NCI-H526 treated with DMSO at 0.1 percent for 48 hours (cell line): Measurements from ENCODE around the gene TNP2.

Experiments
- DNase-seq: peaks from one replicate; lab custom pipeline; 2025; lab: John Stamatoyannopoulos, UW

TNP2 gene

DNA sequence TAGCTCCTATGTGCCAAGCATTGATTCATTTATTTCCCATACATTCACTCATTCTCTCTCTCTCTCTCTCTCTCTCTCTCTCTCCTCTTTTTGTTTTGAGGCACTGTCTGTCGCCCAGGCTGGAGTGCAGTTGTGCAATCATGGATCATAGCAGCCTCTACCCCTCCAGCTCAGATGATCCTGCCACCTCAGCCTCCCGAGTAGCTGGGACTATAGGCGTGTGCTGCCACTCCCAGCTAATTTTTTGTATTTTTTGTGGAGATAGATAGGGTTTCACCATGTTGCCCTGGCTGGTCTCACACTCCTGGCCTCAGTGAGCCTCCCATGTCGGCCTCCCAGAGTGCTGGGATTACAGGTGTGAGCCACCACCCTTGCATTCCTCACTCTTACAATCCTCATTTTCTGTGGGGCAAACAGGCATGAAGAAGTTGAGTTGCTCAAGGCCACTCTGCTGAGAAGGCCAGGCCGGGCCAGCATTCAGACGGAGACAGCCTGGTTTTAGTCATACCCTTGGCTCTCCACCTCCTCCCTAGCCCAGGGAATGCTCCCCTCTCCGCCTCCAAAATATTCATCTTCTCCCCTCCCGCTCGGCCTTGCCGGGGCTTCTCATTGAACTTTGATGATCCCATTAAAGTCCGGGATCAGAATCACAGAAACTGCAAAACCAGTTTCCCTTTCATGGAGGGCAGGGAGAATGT, 7.9 kb upstream of the TNP2 start:
- DNase-seq = no peak

DNA sequence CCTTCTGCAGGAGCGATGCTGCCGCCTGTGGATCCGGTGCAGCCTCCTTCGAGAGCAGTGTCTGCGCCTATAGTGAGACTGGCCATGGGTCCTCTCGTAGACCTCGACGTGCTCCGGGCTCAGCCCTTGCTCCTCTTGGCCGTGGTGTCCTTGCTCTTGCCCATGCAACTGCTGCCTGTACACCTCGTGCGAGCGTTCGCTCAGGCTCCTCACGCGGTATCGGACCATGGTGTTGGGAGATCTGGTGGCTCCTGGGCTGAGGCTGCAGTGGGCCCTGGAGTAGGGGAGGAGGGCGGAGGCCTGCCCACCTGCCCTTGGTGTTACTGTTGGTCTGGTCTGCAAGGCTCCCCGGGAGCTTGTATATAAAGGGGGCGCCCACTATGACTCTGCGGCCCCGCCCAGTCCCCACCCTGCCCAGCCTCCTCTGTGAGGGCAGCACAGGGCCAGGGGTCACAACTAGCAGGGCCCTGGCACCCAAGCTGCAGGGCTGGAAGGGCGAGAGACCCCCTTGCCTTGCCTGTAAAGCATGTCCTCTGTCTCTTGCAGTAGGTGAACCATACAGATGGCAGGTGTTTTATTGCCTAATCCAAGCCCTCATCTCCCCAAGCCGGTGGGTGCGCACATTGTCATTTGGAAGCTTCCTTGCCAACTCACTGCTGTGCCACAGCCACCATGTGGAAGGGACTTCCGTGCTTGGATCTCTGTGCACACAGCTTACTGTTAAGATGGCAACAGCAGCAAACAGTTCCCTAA, 7.2 kb upstream of the TNP2 start, which contains the start of gene PRM2:
Gene PRM2 (minus strand): TSS at position 338 of the 753 bp plus-strand sequence. CDS start 110 bp downstream, at position 228.
- no peak for DNase-seq

DNA sequence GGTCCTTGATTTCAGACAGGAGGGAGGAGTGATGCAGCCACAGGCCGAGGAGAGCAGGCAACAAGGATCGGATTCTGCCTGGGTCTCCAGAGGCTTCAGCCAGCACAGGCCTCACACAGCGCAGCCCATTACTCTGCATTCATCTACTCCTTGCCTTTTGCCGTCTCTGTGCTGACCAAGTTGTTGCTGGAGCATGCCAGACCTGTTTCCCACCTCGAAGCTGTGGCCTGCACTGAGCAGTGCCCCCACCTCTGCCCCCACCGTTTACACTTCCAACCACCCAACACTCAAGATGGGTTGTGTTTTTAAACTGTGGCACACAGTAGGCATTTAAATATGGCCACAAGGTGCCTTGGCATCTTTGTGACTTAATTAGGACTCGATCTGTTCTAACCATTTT, 5.8 kb upstream of the TNP2 start:
- no peak for DNase-seq

DNA sequence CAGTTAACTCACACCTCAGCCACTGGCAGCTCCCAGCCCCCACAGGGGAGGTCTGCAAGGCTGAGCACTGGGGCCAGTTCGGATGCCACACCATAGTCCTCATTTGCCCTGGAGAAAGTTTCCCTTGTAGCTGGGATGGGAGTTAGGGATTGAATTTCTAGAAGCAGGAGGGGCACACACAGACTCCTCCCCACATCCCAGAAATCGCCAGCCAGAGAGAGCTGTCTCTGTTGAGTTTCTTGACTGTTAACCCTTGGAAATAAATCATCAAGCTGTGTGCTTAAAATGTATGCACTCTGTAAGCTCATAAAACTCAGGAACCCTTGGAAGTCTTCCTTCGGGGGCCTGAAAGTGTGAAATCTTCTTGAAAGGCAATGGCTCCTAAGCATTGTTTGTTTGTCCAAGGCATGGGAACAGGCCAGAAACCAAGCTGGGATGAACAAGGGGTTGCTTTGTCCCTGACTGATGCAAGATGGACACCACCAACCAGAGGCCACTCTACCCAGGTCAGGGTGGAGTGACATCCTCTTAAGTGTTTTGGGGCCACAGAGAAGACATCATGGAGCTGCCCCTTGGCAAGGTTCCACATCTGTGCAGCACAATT, 4.7 kb upstream of the TNP2 start:
- no peak for DNase-seq

DNA sequence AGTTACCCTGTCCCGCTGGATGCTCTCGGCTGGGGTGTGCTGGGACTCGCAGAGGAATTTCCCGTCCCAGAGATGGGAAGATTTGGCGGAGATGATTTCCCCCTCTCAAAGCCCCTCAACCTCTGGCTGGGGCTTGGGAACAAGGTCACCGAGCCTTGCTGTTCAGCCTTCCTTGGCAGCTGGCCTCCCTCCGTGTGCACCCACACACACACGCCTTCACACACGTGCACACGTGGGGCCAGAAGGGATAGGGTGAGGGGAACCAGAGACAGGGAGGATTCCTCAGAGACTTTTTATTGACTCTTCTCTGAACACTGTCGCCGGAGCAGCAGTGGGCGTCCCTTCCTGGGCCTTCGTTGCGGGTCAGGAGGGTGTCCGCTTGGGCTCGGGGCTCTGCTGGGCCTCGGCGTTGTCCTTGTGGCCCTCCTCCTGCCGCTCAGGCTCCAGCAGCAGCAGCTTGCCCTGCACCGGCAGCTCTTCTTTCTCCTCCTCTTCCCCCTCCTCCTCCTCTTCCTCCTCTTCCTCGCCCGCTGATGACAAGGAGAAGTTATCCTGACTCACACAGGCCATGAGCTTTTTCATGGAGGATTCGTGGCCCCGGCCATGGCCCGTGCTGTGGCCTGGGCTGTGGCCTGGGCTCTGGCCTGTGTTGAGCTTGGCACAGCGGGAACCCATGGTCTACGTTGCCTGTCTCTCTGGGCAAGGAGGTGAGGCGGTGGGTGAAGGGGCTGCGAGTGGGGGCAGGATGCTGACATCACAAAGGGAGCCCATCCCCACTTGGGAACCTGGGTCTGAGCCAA, 4.0 kb upstream of the TNP2 start, which contains the start of gene PRM3:
Gene PRM3 (minus strand): TSS at position 709 of the 800 bp plus-strand sequence. CDS start 34 bp downstream, at position 675.
- DNase-seq = no peak

DNA sequence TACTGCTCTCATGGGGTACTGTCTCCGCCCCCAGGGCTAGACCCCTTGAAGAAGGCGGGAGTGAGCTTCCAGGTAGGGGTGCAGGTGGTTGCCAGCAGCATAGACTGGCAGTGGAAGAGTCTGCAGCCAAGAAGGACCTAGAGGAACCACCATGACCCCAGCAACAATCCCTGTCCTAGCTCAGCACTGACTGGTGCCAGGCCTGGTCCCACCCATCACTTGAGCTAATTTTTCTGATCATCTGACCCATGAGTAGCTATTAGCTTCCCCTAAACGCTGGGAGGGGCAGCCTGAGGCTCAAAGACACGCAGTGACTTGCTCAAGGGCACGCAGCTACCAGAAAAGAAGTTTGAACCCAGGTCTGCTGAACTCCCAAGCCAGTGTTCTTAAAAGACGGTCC, 3.4 kb upstream of the TNP2 start:
- DNase-seq = no peak

DNA sequence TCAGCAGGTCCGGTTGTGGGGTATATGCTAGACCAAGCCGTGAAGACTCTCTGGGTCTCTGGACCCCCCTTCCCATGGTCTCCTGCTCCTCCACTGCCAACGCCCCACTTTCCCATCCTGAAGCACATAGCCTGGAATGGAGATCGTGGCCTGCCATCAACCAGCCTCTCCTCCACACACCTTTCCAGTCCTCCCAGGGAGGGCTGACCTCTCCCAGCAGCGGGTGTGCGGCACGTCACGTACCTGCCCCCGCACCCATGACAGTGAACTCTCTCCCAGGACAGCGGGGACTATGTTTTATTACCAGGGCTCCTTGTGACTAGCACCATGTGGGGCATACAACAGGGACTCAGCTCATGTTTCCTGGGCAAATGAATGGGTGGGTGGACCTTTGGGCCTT, 2.5 kb upstream of the TNP2 start:
- no peak for DNase-seq

DNA sequence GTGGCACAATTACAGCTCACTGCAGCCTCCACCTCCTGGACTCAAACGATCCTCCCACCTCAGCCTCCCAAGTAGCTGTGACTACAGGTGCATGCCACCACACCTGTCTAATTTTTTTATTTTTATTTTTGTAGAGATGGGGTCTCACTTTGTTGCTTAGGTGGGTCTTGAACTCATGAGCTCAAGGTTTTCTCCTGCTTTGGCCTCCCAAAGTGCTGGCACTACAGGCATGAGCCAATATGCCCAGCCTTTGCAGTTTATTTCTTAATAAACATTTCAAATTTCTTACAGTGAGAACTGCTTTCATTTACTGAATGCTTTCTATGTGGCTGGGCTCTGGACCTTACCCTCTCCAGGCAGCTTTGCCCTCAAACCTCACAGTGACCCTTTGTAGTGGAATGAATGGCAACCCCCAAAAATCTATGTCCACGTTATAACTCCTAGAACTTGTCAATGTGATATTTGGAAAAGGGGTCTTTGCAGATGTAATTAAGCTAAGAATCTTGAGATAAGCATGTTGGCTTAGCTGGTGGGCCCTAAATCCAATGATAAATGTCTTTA, 1.6 kb upstream of the TNP2 start:
- no peak for DNase-seq

DNA sequence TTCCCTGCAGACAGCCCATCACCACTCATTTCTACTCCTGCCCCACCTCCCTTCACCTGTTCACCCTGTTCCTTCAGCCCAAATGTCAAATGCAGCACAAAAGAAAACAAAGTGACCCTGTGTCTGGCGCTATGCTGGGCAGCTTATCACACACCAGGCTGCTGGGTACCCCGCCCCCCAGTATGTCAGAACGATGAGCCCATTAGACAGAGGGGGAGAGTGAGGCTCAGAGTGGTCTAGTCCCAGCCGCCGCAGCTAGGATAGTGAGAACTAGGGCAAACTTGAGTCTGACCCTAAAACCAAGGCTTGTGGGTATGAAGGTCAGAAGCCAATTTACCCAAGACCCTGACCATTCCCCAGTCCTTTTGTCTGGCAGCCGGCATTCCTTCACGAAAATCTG, 4.0 kb downstream of the TNP2 start:
- DNase-seq = no peak

DNA sequence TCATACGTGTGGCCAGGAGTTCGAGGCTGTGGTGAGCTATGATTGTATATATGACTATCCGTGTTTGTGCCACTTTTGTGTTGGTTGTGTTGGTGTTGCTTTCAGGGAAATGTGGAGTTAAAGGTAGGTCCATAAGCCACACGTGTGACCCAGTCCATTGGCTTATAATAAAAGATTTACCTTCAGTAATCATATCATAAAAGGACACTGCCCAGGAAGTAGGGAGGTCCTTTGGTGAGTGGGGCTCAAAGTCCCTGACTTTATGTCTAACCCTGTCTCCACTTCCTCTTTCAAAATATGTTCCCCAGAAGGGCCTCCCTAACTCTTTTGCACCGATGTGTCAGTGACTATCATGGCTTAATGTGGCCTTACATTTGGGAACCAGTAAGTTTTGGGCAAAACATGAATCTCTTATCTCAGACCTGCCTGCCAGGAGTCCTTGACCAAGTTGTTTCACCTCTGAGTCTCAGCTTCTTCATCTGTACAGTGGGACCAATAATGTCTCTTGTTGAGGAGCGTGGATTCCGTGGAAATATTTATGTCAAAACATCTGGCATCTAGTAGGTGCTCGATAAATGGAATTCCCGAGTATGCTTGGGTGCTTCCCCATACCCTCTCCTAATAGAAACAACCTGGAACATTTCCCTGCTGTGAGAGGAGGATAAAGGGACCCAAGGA, 4.8 kb downstream of the TNP2 start:
- no peak for DNase-seq

DNA sequence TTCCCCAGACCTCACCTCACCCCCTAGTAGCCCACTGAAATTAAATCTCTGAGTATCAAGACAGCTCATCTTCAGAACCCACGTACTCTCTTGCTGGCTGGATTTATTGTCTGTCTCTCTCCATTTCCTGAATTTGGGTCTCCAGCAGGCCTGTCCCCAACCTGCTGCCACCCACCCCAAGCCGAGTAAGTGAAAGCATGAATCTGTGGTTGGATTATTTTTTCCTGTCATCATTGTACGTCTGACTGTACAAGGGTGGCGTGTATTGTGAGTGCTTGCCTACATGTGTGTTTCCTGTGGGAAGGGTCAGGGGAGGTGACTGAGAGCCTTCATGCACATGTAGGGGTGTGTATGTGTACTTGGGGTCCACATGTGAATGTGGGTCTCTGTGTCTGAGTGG, 5.4 kb downstream of the TNP2 start:
- no peak for DNase-seq

DNA sequence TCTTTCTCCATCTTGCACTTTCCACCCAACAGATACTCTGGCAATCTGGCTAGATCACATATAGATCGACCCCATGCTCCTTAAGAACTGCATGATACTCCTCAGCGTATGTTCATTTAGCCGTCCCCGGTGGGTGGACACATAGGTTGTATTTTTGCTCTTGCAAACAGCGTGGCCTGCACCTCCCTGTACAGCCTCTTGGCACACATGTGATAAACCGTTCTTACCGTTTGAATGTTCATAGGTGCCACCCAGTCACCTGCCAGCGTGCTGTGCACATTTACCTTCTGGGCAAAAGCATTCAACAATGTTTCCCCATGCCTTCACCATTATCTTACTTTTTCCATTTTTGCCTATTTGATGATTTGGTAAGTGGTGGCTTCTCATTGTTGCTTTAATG, 6.2 kb downstream of the TNP2 start:
- DNase-seq = no peak

DNA sequence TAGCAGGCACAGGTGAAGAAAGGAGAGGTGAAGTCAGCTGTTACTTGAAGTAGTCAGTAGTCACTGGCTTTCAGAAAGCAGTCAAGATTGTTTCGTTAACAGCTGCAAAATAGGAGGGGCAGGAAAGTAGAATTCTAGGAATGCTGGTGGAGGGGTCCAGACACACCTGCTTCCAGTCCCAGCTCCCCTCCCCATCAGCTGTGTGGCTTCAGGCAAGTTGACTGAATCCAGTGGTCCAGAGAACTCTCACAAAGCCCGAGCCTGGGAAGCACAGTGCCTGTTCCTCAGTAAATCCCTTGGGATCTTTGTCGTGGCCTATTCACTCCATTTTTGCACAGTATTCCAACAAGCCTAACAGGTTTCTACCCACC, 8.5 kb downstream of the TNP2 start:
- no peak for DNase-seq

DNA sequence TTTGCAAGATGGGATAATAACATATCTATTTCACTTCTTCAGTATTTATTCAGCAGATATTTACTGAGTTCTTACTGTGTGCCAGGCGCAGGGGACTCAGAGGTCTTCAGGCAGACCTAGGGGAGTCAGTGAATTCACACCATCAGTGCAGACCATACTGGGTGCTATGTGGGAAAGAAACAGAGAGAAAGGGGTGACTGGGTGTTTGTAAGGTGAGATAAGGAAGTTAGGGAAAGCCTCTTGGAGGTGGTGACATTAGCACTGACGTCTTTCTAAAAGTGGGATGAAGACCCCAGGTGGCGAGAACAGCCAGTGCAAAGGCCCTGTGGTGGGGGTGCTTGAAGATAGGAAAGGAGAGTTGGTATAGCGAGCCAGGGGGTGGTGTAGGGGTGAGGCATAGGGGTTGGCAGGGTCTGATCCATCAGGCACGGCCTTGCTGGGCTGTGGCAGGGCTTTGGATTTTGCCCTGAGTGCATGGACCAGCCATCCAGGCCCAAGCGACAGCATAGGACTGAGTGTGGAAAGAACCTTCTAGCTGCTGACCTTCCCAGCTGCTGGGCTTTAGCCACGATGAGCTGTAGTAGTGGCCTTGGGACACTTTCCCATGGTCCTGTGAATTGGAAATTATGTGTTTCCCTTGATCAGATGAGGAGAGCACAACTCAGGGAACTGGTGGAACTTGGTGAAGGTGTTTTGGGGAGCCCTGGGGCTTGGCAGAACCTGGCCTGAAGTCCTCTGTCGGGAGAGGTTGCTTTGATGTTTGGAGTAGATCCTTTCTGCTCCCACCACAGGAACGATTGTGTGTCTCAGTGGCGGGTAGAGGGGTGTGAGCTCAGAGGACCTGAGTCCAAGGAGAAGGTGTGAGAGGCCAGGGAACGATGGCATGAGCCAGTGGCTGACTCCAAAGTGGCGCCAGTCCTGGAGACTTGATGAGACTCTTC, 9.2 kb downstream of the TNP2 start:
- no peak for DNase-seq

DNA sequence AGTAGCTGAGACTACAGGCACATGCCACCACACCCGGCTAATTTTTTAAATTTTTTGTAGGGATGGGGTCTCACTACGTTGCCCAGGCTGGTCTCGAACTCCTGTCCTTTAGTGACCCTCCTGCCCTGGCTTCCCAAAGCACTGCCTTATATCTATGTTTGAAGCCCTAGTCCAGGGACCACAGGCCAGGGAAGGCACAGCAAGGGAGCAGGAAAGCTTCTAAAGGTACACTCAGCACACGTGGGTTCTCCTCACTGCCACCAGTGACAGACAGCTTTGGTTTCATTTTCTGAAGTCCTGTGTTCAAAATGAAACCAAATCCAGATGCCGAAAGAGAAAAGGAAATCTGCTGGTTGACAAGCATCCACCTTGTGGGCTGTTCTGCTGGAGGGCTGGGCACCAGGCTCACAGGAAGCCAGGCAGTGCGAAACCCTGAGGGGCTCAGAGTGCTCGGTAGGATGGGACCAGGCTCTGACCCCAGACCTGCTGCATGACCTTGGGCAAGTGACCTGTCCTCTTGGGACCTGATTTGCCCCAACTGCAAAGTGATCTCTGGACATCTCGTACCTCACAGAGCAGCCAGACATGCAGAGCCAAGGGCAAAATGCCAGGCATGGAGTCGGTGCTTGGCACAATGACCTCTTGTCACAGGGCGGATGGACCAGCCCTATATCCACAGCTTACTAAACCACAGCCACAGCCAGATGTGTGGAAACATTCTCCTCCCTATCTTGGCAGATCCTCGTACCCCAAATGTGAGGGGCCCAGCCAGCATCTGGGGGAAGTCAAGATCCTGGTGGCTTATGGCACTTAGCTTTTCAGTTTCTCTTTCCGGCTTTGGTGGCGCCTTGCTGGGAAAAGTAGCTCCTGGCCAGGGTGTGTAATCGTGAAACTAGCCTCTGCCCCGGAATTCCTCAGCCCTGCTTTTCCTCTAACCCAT, 10.3 kb downstream of the TNP2 start:
- DNase-seq = no peak

DNA sequence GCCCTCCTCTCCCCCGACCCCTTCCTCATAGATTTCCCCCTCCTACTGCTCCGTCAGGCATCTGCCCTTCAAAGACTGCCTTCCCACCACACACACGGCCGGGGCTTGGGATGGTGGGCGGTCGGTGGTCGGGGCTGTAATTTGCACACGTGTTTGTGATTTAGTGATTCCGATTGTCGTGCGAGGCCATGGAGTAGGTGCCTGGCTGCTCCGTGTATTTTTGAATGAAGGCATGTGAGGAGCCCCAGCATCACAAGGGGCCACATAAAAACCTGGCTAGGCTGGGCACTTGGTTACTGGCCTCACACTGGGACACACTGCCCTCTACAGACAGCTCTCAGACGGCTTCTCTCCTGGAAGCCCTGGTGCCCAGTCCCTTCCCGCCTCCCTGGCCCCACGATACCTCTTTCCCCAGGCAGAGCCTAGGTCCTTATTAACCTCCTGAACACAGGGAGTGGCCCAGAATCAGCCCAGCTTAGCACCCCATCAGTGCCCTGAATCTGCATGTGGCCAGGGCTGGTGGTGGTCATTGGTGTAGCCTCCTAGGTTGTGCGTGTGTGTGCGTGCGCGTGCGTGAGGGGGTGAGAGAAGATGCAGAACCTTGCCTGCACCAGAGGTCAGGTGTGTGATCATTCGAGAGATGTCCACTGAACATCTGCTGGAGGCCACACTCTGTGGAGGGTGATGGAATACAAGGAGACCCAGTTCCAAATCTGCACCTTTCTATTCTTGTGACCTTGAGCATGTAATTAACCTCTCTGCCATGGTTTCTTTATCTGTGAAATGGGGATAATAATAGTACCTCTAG, 11.8 kb downstream of the TNP2 start:
- peak; percentile 70 for DNase-seq

DNA sequence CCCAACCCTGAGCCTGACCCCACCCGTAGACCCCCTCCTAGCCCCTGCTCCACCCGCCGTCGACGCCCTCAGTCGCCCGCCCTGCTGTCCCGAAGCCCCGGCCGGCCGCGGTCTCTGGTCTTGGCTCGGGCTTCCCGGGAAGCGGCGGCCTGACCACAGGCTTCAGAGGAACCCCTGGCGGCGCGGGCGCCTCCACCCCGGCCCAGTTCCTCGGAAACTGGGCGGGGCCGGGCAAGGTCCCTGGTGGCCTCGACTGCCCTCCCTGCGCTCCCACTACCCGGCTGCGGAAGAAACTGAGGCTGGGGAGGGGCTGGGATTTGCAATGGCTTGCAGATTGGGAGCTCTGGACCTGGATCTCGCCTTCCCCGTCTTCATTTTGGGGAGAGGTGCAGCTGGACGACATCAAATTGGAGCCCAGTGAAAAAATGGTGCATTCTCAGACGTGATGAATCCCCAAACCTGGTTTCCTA, 12.4 kb downstream of the TNP2 start:
- DNase-seq = no peak
